Suprapubic skin (tissue), 4 donors: ENCODE data around the gene MCAM. TPM values are rescaled to one million over a fixed set of nuclear protein-coding genes. Genes with fewer than 3 reads are reported as not detected.

Experiments used
- DNase-seq, 2 donors: peaks; one replicate each; pipeline ENCODE4 v3.0.0-alpha.2; 2019; ENCODE audit warnings: low spot score in 2 of 2
- H3K27ac ChIP-seq: fragments of 200-600 bp; sonication (generic); one replicate; pipeline ENCODE4 v1.5.1; 2019
- H3K27me3 ChIP-seq: fragments of 200-600 bp; sonication (generic); one replicate; pipeline ENCODE4 v1.5.1; 2019
- H3K36me3 ChIP-seq: fragments of 200-600 bp; sonication (generic); one replicate; pipeline ENCODE4 v1.5.1; 2019
- H3K4me1 ChIP-seq: fragments of 200-600 bp; sonication (generic); one replicate; pipeline ENCODE4 v1.5.1; 2019
- H3K4me3 ChIP-seq: fragments of 200-600 bp; sonication (generic); one replicate; pipeline ENCODE4 v1.5.1; 2019; ENCODE audit warnings: mild to moderate bottlenecking
- H3K9me3 ChIP-seq: fragments of 200-600 bp; sonication (generic); one replicate; pipeline ENCODE4 v1.5.1; 2019
- CTCF ChIP-seq, 2 donors: fragments of 200-600 bp in 1 of 2; fragments of 450-650 bp in 1 of 2; sonication (generic) in 1 of 2; IDR thresholded peaks; one replicate each; pipeline ENCODE4 v1.5.1; 2016 to 2019; ENCODE audit warnings: antibody characterized with exemption in 2 of 2, mild to moderate bottlenecking in 1 of 2, moderate library complexity in 1 of 2
- EP300 ChIP-seq: sonication (generic); formaldehyde crosslinking; IDR thresholded peaks from one replicate; pipeline ENCODE4 v1.6.1; 2017; ENCODE audit warnings: antibody characterized with exemption
- POLR2A ChIP-seq, 2 donors: fragments of 450-650 bp; IDR thresholded peaks; one replicate each; pipeline ENCODE4 v1.6.1; 2017; ENCODE audit warnings: antibody characterized with exemption in 2 of 2, mild to moderate bottlenecking in 2 of 2, moderate library complexity in 2 of 2
- POLR2AphosphoS5 ChIP-seq, 3 donors: sonication (generic); formaldehyde crosslinking; IDR thresholded peaks; one replicate each; pipeline ENCODE4 v1.6.1; 2017; ENCODE audit warnings: antibody characterized with exemption in 3 of 3
- WGBS: methylation state at CpG from one replicate; pipeline ENCODE4 v1.1.5; 2018; 5-methylcytosine and 5-hydroxymethylcytosine counted together
- total RNA-seq, 4 donors: library from RNA; depleted of rRNA; stranded (reverse); fragments of >200 nt; gene quantifications; one replicate each; pipeline ENCODE4 v1.1.0, GENCODE V29; 2016

The MCAM gene
- total RNA-seq, 4 donors from 2014 or later, result 104 to 163 (median 124) TPM

GRCh38 chr11:119323532-119324033 is 6.7 kb upstream of the MCAM start:
- H3K36me3 ChIP-seq, result no peaks in the 10 kb centered on the region
- H3K27me3 ChIP-seq, result peaks cover 8% of the 10 kb centered on the region
- H3K9me3 ChIP-seq, result no peaks in the 10 kb centered on the region
- WGBS, result 18% methylated on average over 8 of the region's 8 CpGs
- peaks cover 33% of the 10 kb centered on the region for H3K4me1 ChIP-seq
- no peak overlapping the region for H3K27ac ChIP-seq
- peak; percentile 84 to 85 for DNase-seq
- H3K4me3 ChIP-seq, result no peak overlapping the region
- TF ChIP-seq POLR2AphosphoS5 (IDR thresholded peaks at IDR 0.05), result no peak
- TF ChIP-seq POLR2A (IDR thresholded peaks at IDR 0.05), result no peak
- TF ChIP-seq CTCF (IDR thresholded peaks at IDR 0.05), result peak; percentile 47 to 75
- no peak for TF ChIP-seq EP300

- no peaks in the 10 kb centered on the region for H3K36me3 ChIP-seq
- no peak for TF ChIP-seq CTCF (IDR thresholded peaks at IDR 0.05)
- no peak for TF ChIP-seq POLR2A (IDR thresholded peaks at IDR 0.05)
- TF ChIP-seq POLR2AphosphoS5 (IDR thresholded peaks at IDR 0.05), result no peak
- no peak for TF ChIP-seq EP300
- no peaks in the 10 kb centered on the region for H3K9me3 ChIP-seq
- WGBS, result 87% methylated on average over 20 of the region's 20 CpGs
- H3K4me3 ChIP-seq, result no peak overlapping the region
- no peak overlapping the region for H3K27ac ChIP-seq
- peaks cover 8% of the 10 kb centered on the region for H3K27me3 ChIP-seq
- H3K4me1 ChIP-seq, result peaks cover 37% of the 10 kb centered on the region
- peak; percentile 53 to 56 for DNase-seq
Observed at GRCh38 chr11:119322921-119323531, 6.1 kb upstream of the MCAM start.

GRCh38 chr11:119322360-119322739 is 5.4 kb upstream of the MCAM start:
- Histone ChIP-seq H3K27ac (no peak overlapping the region), H3K4me3 (no peak overlapping the region), H3K9me3 (no peaks in the 10 kb centered on the region), H3K27me3 (peaks cover 10% of the 10 kb centered on the region), H3K4me1 (peaks cover 44% of the 10 kb centered on the region), H3K36me3 (no peaks in the 10 kb centered on the region)
- peak in 1 of 2 donors; percentile 16 for DNase-seq
- TF ChIP-seq EP300 (no peak), POLR2A (IDR thresholded peaks at IDR 0.05) (no peak), POLR2AphosphoS5 (IDR thresholded peaks at IDR 0.05) (no peak), CTCF (IDR thresholded peaks at IDR 0.05) (no peak)
- WGBS, result 53% methylated on average over 6 of the region's 6 CpGs

- 0% methylated on average over 4 of the region's 60 CpGs for WGBS
- Histone ChIP-seq H3K9me3 (no peaks in the 10 kb centered on the region), H3K27ac (peak overlapping the region; percentile 82), H3K4me3 (peak overlapping the region; percentile 58), H3K36me3 (no peaks in the 10 kb centered on the region), H3K27me3 (peaks cover 22% of the 10 kb centered on the region), H3K4me1 (peaks cover 56% of the 10 kb centered on the region)
- TF ChIP-seq CTCF (IDR thresholded peaks at IDR 0.05) (no peak), POLR2AphosphoS5 (IDR thresholded peaks at IDR 0.05) (no peak), POLR2A (IDR thresholded peaks at IDR 0.05) (no peak), EP300 (no peak)
- DNase-seq, result peak; percentile 75 to 81
Observed at GRCh38 chr11:119320776-119321524, 4.0 kb upstream of the MCAM start.

GRCh38 chr11:119320240-119320775 is 3.4 kb upstream of the MCAM start:
- WGBS, result 39% methylated on average over 17 of the region's 17 CpGs
- peaks cover 63% of the 10 kb centered on the region for H3K4me1 ChIP-seq

More at GRCh38 chr11:119320240-119320775, 3.4 kb upstream of the MCAM start:
- H3K27ac ChIP-seq, result peak overlapping the region; percentile 82
- H3K27me3 ChIP-seq, result peaks cover 28% of the 10 kb centered on the region
- no peaks in the 10 kb centered on the region for H3K36me3 ChIP-seq
- no peak for TF ChIP-seq EP300
- TF ChIP-seq POLR2AphosphoS5 (IDR thresholded peaks at IDR 0.05), result no peak
- TF ChIP-seq POLR2A (IDR thresholded peaks at IDR 0.05), result no peak
- no peak for TF ChIP-seq CTCF (IDR thresholded peaks at IDR 0.05)
- DNase-seq, result peak; percentile 64 to 73
- H3K9me3 ChIP-seq, result no peaks in the 10 kb centered on the region
- H3K4me3 ChIP-seq, result peak overlapping the region; percentile 58
